HG02885 (cell line): ENCODE results near the gene FLT3.
"Not testable (repeated sequence)": the region's sequence is repeated elsewhere in the genome, so short reads cannot be mapped to it uniquely, and the experiment has no call there.

Source experiments
- ATAC-seq: cut with Tn5 transposase; IDR thresholded peaks from one replicate; pipeline ENCODE4 v1.9.1; 2021; ENCODE audit warnings: mild to moderate bottlenecking; ENCODE audit not compliant: unreplicated experiment, poor library complexity

Gene FLT3

GRCh38 chr13:28046981-28047380, 53.4 kb downstream of the FLT3 start:
- ATAC-seq, result no peak

GRCh38 chr13:28045861-28046260, 54.5 kb downstream of the FLT3 start:
- no peak for ATAC-seq

GRCh38 chr13:28044608-28045007, 55.8 kb downstream of the FLT3 start:
- no peak for ATAC-seq

GRCh38 chr13:28043224-28043623, 57.2 kb downstream of the FLT3 start:
- no peak for ATAC-seq

- no peak for ATAC-seq
Observed at GRCh38 chr13:28041501-28041900, 58.9 kb downstream of the FLT3 start.

- ATAC-seq, result no peak
Observed at GRCh38 chr13:28041031-28041461, 59.3 kb downstream of the FLT3 start.

GRCh38 chr13:28037399-28037798, 63.0 kb downstream of the FLT3 start:
- no peak for ATAC-seq

- no peak for ATAC-seq
Observed at GRCh38 chr13:28035146-28035782, 65.1 kb downstream of the FLT3 start.

GRCh38 chr13:28033894-28034655, 66.3 kb downstream of the FLT3 start:
- no peak for ATAC-seq

- not testable (repeated sequence) for ATAC-seq
Observed at GRCh38 chr13:28032438-28032837, 67.9 kb downstream of the FLT3 start.

GRCh38 chr13:28031896-28032288, 68.5 kb downstream of the FLT3 start:
- ATAC-seq, result no peak

GRCh38 chr13:28031220-28031895, 69.0 kb downstream of the FLT3 start:
- ATAC-seq, result peak; percentile 61

GRCh38 chr13:28027607-28028364, 72.6 kb downstream of the FLT3 start:
- ATAC-seq, result no peak

- ATAC-seq, result no peak
Observed at GRCh38 chr13:28027071-28027470, 73.3 kb downstream of the FLT3 start.

GRCh38 chr13:28026508-28026907, 73.9 kb downstream of the FLT3 start:
- no peak for ATAC-seq

GRCh38 chr13:28022848-28023518, 77.4 kb downstream of the FLT3 start:
- ATAC-seq, result no peak

- ATAC-seq, result no peak
Observed at GRCh38 chr13:28014301-28014700, 86.1 kb downstream of the FLT3 start.

GRCh38 chr13:28013482-28013881, 86.9 kb downstream of the FLT3 start:
- ATAC-seq, result no peak

- peak; percentile 92 for ATAC-seq
Observed at GRCh38 chr13:28012896-28013295, 87.5 kb downstream of the FLT3 start.

GRCh38 chr13:28012383-28012782, 88.0 kb downstream of the FLT3 start:
- peak; percentile 2 for ATAC-seq
